GM23248 (cell line): ENCODE data around the gene HLA-B. TPM values are rescaled to one million over a fixed set of nuclear protein-coding genes. Genes with fewer than 3 reads are reported as not detected.
"Not testable (repeated sequence)": the region's sequence is repeated elsewhere in the genome, so short reads cannot be mapped to it uniquely, and the experiment has no call there.

Source experiments
- DNase-seq: peaks from one replicate; pipeline ENCODE4 v3.0.0-alpha.2; 2015
- H2AFZ ChIP-seq: fragments of 200-600 bp; sonication (generic); 2 replicates; pipeline ENCODE4 v1.6.1; 2016; ENCODE audit warnings: antibody characterized with exemption
- H3F3A ChIP-seq: fragments of 200-600 bp; sonication (generic); 2 replicates; pipeline ENCODE4 v1.6.1; 2016; ENCODE audit warnings: mild to moderate bottlenecking, antibody characterized with exemption, mixed run types; ENCODE audit not compliant: insufficient read depth
- H3K27ac ChIP-seq: fragments of 200-600 bp; sonication (generic); 2 replicates; pipeline ENCODE4 v1.5.1; 2016; ENCODE audit warnings: mild to moderate bottlenecking
- H3K27me3 ChIP-seq: fragments of 200-600 bp; sonication (generic); replicated peaks from 2 replicates; pipeline ENCODE4 v1.6.1; 2016; ENCODE audit warnings: mild to moderate bottlenecking; ENCODE audit not compliant: insufficient read depth
- H3K36me3 ChIP-seq: fragments of 200-600 bp; sonication (generic); 2 replicates; pipeline ENCODE4 v1.6.1; 2016; ENCODE audit warnings: low read depth, mild to moderate bottlenecking
- H3K4me1 ChIP-seq: fragments of 200-600 bp; sonication (generic); 2 replicates; pipeline ENCODE4 v1.6.1; 2016; ENCODE audit warnings: mild to moderate bottlenecking; ENCODE audit not compliant: insufficient read depth
- H3K4me2 ChIP-seq: fragments of 200-600 bp; sonication (generic); one replicate; pipeline ENCODE4 v1.6.1; 2016; ENCODE audit warnings: mild to moderate bottlenecking; ENCODE audit not compliant: unreplicated experiment
- H3K4me3 ChIP-seq: fragments of 200-600 bp; sonication (generic); 2 replicates; pipeline ENCODE4 v1.5.1; 2016; ENCODE audit warnings: mild to moderate bottlenecking
- H3K79me2 ChIP-seq: fragments of 200-600 bp; sonication (generic); 2 replicates; pipeline ENCODE4 v1.6.1; 2016; ENCODE audit warnings: mild to moderate bottlenecking; ENCODE audit not compliant: insufficient read depth
- H3K9ac ChIP-seq: fragments of 200-600 bp; sonication (generic); 2 replicates; pipeline ENCODE4 v1.6.1; 2016; ENCODE audit warnings: mild to moderate bottlenecking
- H3K9me2 ChIP-seq: fragments of 200-600 bp; sonication (generic); 2 replicates; pipeline ENCODE4 v1.6.1; 2016; ENCODE audit warnings: mixed run types, mild to moderate bottlenecking, moderate library complexity; ENCODE audit not compliant: insufficient read depth
- H3K9me3 ChIP-seq: fragments of 200-600 bp; sonication (generic); one replicate; pipeline ENCODE4 v1.6.1; 2017; ENCODE audit warnings: low read depth
- H4K20me1 ChIP-seq: fragments of 200-600 bp; sonication (generic); 2 replicates; pipeline ENCODE4 v1.6.0; 2016; ENCODE audit not compliant: insufficient read depth
- EZH2 ChIP-seq: fragments of 200-600 bp; sonication (generic); IDR thresholded peaks from 2 replicates; pipeline ENCODE4 v1.6.1; 2018; ENCODE audit warnings: antibody characterized with exemption, mild to moderate bottlenecking; ENCODE audit not compliant: insufficient read depth, poor library complexity, severe bottlenecking
- EZH2phosphoT487 ChIP-seq: fragments of 200-600 bp; sonication (generic); IDR thresholded peaks from 2 replicates; pipeline ENCODE4 v1.6.1; 2018; ENCODE audit warnings: antibody characterized with exemption, moderate library complexity, mild to moderate bottlenecking, low read depth; ENCODE audit not compliant: insufficient read depth
- WGBS, 2 experiments: methylation state at CpG; one replicate each; pipeline ENCODE4 v1.1.6; 2015 to 2017; ENCODE audit warnings: low lambda C conversion rate in 2 of 2, low coverage in 1 of 2; ENCODE audit errors: missing lambda C conversion rate in 2 of 2; 5-methylcytosine and 5-hydroxymethylcytosine counted together
- in situ Hi-C: fragments of 300-500 bp; cut with MboI; formaldehyde crosslinking; loops from 2 replicates; pipeline ENCODE4 v1.15.0; 2020
- polyA plus RNA-seq: library from polyadenylated mRNA; unstranded; fragments of >200 nt; fragmentation: Nextera tagmentation; extraction: Ambion mirVana; gene quantifications from 2 replicates; pipeline ENCODE4 v1.2.1, GENCODE V29; 2016
- total RNA-seq: library from RNA; depleted of rRNA; stranded (reverse); fragments of >200 nt; shearing (Covaris generic); gene quantifications from 2 replicates; pipeline ENCODE4 v1.2.3, GENCODE V29; 2014

Gene HLA-B
- total and polyA plus RNA-seq, 2 experiments from 2014 or later = 87.9 to 192 TPM

- no peaks in the 10 kb centered on the region for H3K9me2 ChIP-seq
- H4K20me1 ChIP-seq = no peaks in the 10 kb centered on the region
- in situ Hi-C loops = no loop called here
- H3K79me2 ChIP-seq = peaks cover 73% of the 10 kb centered on the region
- H3K4me2 ChIP-seq = peak overlapping the region; percentile 97
- H3K27me3 ChIP-seq = no peaks in the 10 kb centered on the region
- H3K9me3 ChIP-seq = no peaks in the 10 kb centered on the region
- no peak for TF ChIP-seq EZH2phosphoT487
- TF ChIP-seq EZH2 = no peak
- H3K4me3 ChIP-seq = peak overlapping the region; percentile 92
- peak; percentile 97 for DNase-seq
- H3K36me3 ChIP-seq = no peaks in the 10 kb centered on the region
- H3K4me1 ChIP-seq = peaks cover 38% of the 10 kb centered on the region
- peaks cover 26% of the 10 kb centered on the region for H3F3A ChIP-seq
- H3K9ac ChIP-seq = peak overlapping the region; percentile 96
- peak overlapping the region; percentile 82 for H2AFZ ChIP-seq
- peak overlapping the region; percentile 95 for H3K27ac ChIP-seq
- WGBS, 2 experiments = 0 to 1% methylated on average over 48 to 57 of the region's 57 CpGs
Observed at GRCh38 chr6:31399589-31400466, 42.8 kb upstream of the HLA-B start.

- peaks cover 26% of the 10 kb centered on the region for H3F3A ChIP-seq
- no peak for TF ChIP-seq EZH2phosphoT487
- no peak for TF ChIP-seq EZH2
- 49 to 54% methylated on average over 10 of the region's 10 CpGs for WGBS, 2 experiments
- no peaks in the 10 kb centered on the region for H3K36me3 ChIP-seq
- no peaks in the 10 kb centered on the region for H3K9me3 ChIP-seq
- peaks cover 55% of the 10 kb centered on the region for H3K79me2 ChIP-seq
- in situ Hi-C loops = no loop called here
- H3K4me2 ChIP-seq = peak overlapping the region; percentile 97
- H3K4me3 ChIP-seq = peak overlapping the region; percentile 92
- H3K4me1 ChIP-seq = peaks cover 38% of the 10 kb centered on the region
- no peaks in the 10 kb centered on the region for H3K9me2 ChIP-seq
- H4K20me1 ChIP-seq = no peaks in the 10 kb centered on the region
- H2AFZ ChIP-seq = no peak overlapping the region
- peak overlapping the region; percentile 96 for H3K9ac ChIP-seq
- peak overlapping the region; percentile 95 for H3K27ac ChIP-seq
- H3K27me3 ChIP-seq = no peaks in the 10 kb centered on the region
- DNase-seq = peak; percentile 18
Observed at GRCh38 chr6:31397901-31398525, 41.0 kb upstream of the HLA-B start.

GRCh38 chr6:31397153-31397499 lies 40.1 kb upstream of the HLA-B start:
- H3K27ac ChIP-seq = peak overlapping the region; percentile 24; the same call in 1 of the 2 replicates
- in situ Hi-C loops, H3K9me3 ChIP-seq, H3K9me2 ChIP-seq, DNase-seq, H3K27me3 ChIP-seq, H4K20me1 ChIP-seq, H3K36me3 ChIP-seq, H2AFZ ChIP-seq: not testable (repeated sequence)
- H3K4me3 ChIP-seq = peak overlapping the region; percentile 43
- 31 to 38% methylated on average over 8 of the region's 8 CpGs for WGBS, 2 experiments
- H3K4me2 ChIP-seq = peak overlapping the region; percentile 97
- peaks cover 20% of the 10 kb centered on the region for H3F3A ChIP-seq
- peak overlapping the region; percentile 37; the same call in 1 of the 2 replicates for H3K9ac ChIP-seq
- peaks cover 33% of the 10 kb centered on the region for H3K4me1 ChIP-seq
- peaks cover 46% of the 10 kb centered on the region for H3K79me2 ChIP-seq

- peaks cover 41% of the 10 kb centered on the region for H3K79me2 ChIP-seq
- DNase-seq = peak; percentile 83
- peaks cover 15% of the 10 kb centered on the region for H3F3A ChIP-seq
- H3K9me3 ChIP-seq = no peaks in the 10 kb centered on the region
- peak overlapping the region; percentile 62 for H3K9ac ChIP-seq
- peak overlapping the region; percentile 68 for H2AFZ ChIP-seq
- in situ Hi-C loops = no loop called here
- TF ChIP-seq EZH2phosphoT487 (no peak), EZH2 (no peak)
- WGBS, 2 experiments = 10 to 11% methylated on average over 11 of the region's 11 CpGs
- H3K9me2 ChIP-seq = no peaks in the 10 kb centered on the region
- no peaks in the 10 kb centered on the region for H4K20me1 ChIP-seq
- H3K4me1 ChIP-seq = peaks cover 28% of the 10 kb centered on the region
- H3K4me3 ChIP-seq = peak overlapping the region; percentile 49
- no peaks in the 10 kb centered on the region for H3K27me3 ChIP-seq
- H3K36me3 ChIP-seq = no peaks in the 10 kb centered on the region
- peak overlapping the region; percentile 80 for H3K27ac ChIP-seq
- peak overlapping the region; percentile 84 for H3K4me2 ChIP-seq
Observed at GRCh38 chr6:31396422-31397152, 39.6 kb upstream of the HLA-B start.
